ENCODE measurements around the gene MAEA. TPM values are rescaled to one million over a fixed set of nuclear protein-coding genes. Genes with fewer than 3 reads are reported as not detected.

Gene MAEA
- 10 to 100 TPM; 63.8 to 69.0 TPM for total RNA-seq

GRCh38 chr4:1289207-1290164 lies at the start of gene MAEA:
Gene MAEA, plus strand, starts transcription at chr4:1289891. Its CDS starts 23 bp downstream, at chr4:1289914.
- peak within 1 kb of the TSS; percentile 91 for H3K27ac Mint-ChIP-seq
- peaks cover 7% of the 10 kb centered on the region for H3K9me3 Mint-ChIP-seq
- POLR2A ChIA-PET: interaction anchor here (0.8 kb wide), 1 partner anchor 22 kb away, joined by 6 read pairs; no protein-coding TSS in a partner anchor
- peak within 1 kb of the TSS; percentile 85 for H3K4me3 Mint-ChIP-seq
- peak; percentile 98 for DNase-seq
- H3K27me3 Mint-ChIP-seq: no peaks in the 10 kb centered on the region
- CTCF ChIA-PET: interaction anchor here (1.0 to 2.0 kb wide), 4 partner anchors 11 to 122 kb away, joined by 3 to 11 read pairs (median 4); no protein-coding TSS in a partner anchor
- H3K4me1 Mint-ChIP-seq: peaks cover 37% of the 10 kb centered on the region
- H3K36me3 Mint-ChIP-seq (ENCODE audit: low read depth): peaks cover 14% of the 10 kb centered on the region

- Mint-ChIP-seq H3K4me3 (no peak overlapping the region), H3K4me1 (peaks cover 18% of the 10 kb centered on the region), H3K36me3 (ENCODE audit: low read depth) (peaks cover 31% of the 10 kb centered on the region), H3K27ac (no peak overlapping the region), H3K9me3 (no peaks in the 10 kb centered on the region), H3K27me3 (no peaks in the 10 kb centered on the region)
- CTCF ChIA-PET: no interaction called here
- POLR2A ChIA-PET: no interaction called here
- DNase-seq: no peak
Observed at GRCh38 chr4:1239950-1240307, 49.8 kb upstream of the MAEA start.

GRCh38 chr4:1240721-1241465 lies 48.8 kb upstream of the MAEA start:
- Mint-ChIP-seq H3K4me1 (peaks cover 24% of the 10 kb centered on the region), H3K4me3 (no peak overlapping the region), H3K27me3 (no peaks in the 10 kb centered on the region), H3K27ac (no peak overlapping the region), H3K36me3 (ENCODE audit: low read depth) (peaks cover 24% of the 10 kb centered on the region), H3K9me3 (no peaks in the 10 kb centered on the region)
- ChIA-PET CTCF (no interaction called here), POLR2A (no interaction called here)
- no peak for DNase-seq

DNA sequence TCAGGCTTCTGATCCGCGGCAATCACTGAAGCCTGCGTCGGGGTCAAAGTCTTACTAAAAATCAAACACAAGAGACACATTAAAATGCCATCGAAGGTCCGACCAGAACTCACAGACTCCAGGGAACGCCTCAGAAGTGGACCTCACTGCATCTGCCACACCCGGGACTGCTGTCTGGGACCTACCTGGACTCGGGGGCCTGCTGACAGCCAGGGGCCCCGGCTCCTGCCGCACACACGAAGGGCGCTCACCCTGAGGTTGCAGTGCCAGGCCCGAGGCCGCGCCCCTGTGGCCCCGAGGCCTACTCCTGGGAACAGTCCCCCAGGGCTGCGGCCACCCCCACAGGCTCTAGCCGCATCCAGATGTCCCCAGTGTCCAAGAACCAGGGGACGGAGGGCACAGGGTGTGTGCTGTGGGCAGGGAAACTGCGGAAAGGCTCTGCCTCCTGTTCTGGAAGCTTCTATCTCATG lies 48.2 kb upstream of the MAEA start:
- H3K27ac Mint-ChIP-seq: no peak overlapping the region
- no peak overlapping the region for H3K4me3 Mint-ChIP-seq
- H3K27me3 Mint-ChIP-seq: no peaks in the 10 kb centered on the region
- H3K36me3 Mint-ChIP-seq (ENCODE audit: low read depth): peaks cover 28% of the 10 kb centered on the region
- ChIA-PET POLR2A (no interaction called here), CTCF (no interaction called here)
- DNase-seq: no peak
- H3K9me3 Mint-ChIP-seq: no peaks in the 10 kb centered on the region
- H3K4me1 Mint-ChIP-seq: peaks cover 30% of the 10 kb centered on the region

- DNase-seq: no peak
- H3K27ac Mint-ChIP-seq: no peak overlapping the region
- POLR2A ChIA-PET: no interaction called here
Observed at GRCh38 chr4:1241936-1242505, 47.7 kb upstream of the MAEA start.

GRCh38 chr4:1242506-1243450 lies 46.9 kb upstream of the MAEA start:
- no peaks in the 10 kb centered on the region for H3K9me3 Mint-ChIP-seq
- no peaks in the 10 kb centered on the region for H3K27me3 Mint-ChIP-seq
- peaks cover 36% of the 10 kb centered on the region for H3K4me1 Mint-ChIP-seq
- ChIA-PET POLR2A (no interaction called here), CTCF (interaction anchor here (1.5 kb wide), 1 partner anchor 25 kb away, joined by 6 read pairs; no protein-coding TSS in a partner anchor)
- no peak overlapping the region for H3K27ac Mint-ChIP-seq
- peaks cover 34% of the 10 kb centered on the region for H3K36me3 Mint-ChIP-seq (ENCODE audit: low read depth)
- no peak for DNase-seq
- H3K4me3 Mint-ChIP-seq: no peak overlapping the region

More at GRCh38 chr4:1241936-1242505, 47.7 kb upstream of the MAEA start:
- H3K27me3 Mint-ChIP-seq: no peaks in the 10 kb centered on the region
- H3K36me3 Mint-ChIP-seq (ENCODE audit: low read depth): peaks cover 32% of the 10 kb centered on the region
- peaks cover 35% of the 10 kb centered on the region for H3K4me1 Mint-ChIP-seq
- no peak overlapping the region for H3K4me3 Mint-ChIP-seq
- CTCF ChIA-PET: no interaction called here
- H3K9me3 Mint-ChIP-seq: no peaks in the 10 kb centered on the region

- peaks cover 36% of the 10 kb centered on the region for H3K4me1 Mint-ChIP-seq
- CTCF ChIA-PET: interaction anchor here (1.3 to 1.5 kb wide), 3 partner anchors 14 to 24 kb away, joined by 3 to 6 read pairs (median 3); no protein-coding TSS in a partner anchor
- H3K36me3 Mint-ChIP-seq (ENCODE audit: low read depth): peaks cover 30% of the 10 kb centered on the region
- no peak overlapping the region for H3K4me3 Mint-ChIP-seq
- POLR2A ChIA-PET: no interaction called here
- peak overlapping the region; percentile 13 for H3K27ac Mint-ChIP-seq
- DNase-seq: no peak
- H3K27me3 Mint-ChIP-seq: no peaks in the 10 kb centered on the region
- H3K9me3 Mint-ChIP-seq: no peaks in the 10 kb centered on the region
Observed at GRCh38 chr4:1243451-1244080, 46.1 kb upstream of the MAEA start.

DNA sequence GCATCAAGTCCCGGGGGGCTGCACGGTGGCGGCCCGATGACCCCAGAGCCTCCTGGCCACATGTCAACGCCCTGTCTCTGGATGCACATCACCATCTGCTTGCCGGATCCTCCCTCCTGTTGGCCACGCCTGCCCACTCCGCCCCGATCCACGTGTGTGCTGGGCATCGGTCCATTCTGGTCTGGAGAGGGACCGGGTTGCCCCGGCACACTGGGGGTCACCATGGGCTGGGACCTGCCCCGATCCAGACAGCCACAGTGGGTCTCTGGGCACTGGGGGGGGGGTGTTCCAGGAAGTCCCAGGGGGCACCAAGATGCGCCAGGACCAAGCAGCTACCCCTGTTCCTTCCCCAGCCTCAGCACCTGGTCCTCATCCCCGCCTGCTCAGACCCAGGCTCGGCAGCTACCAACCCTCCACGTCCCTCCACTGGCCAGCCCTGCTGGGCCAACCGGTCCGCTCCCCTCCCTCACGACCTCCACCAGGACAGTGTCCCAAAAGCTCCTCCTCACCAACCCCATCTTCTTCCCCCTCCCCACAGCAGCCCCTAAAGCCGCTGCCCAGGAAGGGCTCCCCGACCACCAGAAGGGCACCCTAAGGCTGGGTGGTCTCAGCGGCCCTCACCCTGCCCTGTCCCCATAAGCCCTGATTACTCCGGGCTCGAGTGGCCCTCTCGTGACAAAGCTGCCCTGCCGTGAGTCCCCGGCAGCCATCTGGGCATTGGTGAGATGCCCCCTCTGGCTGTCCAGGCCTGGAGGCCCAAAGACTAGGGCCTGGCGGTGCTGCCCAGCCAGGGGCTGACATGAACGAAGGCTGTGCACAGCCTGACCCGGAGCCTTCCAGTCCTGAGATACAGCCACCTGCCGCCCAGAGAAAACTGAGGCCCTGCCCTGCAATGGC lies 45.4 kb upstream of the MAEA start:
- Mint-ChIP-seq H3K27me3 (no peaks in the 10 kb centered on the region), H3K4me3 (no peak overlapping the region), H3K36me3 (ENCODE audit: low read depth) (peaks cover 25% of the 10 kb centered on the region), H3K9me3 (no peaks in the 10 kb centered on the region), H3K27ac (peak overlapping the region; percentile 33), H3K4me1 (peaks cover 36% of the 10 kb centered on the region)
- CTCF ChIA-PET: interaction anchor here (1.3 to 1.5 kb wide), 3 partner anchors 13 to 24 kb away, joined by 3 to 6 read pairs (median 3); no protein-coding TSS in a partner anchor
- POLR2A ChIA-PET: no interaction called here
- no peak for DNase-seq

DNA sequence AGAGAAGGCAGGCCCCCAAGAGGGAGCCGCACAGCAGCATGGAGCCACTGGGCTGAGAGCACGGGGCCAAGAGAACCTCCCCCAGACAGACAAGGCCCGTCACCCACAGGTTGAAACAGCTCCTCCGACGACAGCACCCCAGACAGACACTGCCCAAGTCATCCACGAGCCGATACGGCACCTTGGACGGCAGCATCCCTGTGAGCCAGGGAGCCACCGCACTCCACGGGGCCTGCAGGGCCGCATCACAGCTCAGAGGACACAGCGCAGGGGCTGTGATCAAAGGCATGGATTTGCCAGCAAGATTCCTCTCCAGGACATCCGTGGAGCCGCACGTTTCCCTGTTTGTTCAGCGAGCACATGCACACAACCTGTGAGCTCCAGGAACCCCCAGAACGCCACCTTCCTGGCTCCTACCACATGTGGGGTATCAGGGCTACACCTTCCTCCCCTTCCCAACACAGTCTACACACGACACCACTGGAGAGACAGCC lies 44.7 kb upstream of the MAEA start:
- Mint-ChIP-seq H3K36me3 (ENCODE audit: low read depth) (peaks cover 25% of the 10 kb centered on the region), H3K4me3 (peak overlapping the region; percentile 54), H3K9me3 (no peaks in the 10 kb centered on the region), H3K27ac (peak overlapping the region; percentile 33), H3K27me3 (no peaks in the 10 kb centered on the region), H3K4me1 (peaks cover 40% of the 10 kb centered on the region)
- no peak for DNase-seq
- POLR2A ChIA-PET: no interaction called here
- CTCF ChIA-PET: interaction anchor here (1.3 kb wide), 1 partner anchor 12 kb away, joined by 3 read pairs; no protein-coding TSS in a partner anchor

DNA sequence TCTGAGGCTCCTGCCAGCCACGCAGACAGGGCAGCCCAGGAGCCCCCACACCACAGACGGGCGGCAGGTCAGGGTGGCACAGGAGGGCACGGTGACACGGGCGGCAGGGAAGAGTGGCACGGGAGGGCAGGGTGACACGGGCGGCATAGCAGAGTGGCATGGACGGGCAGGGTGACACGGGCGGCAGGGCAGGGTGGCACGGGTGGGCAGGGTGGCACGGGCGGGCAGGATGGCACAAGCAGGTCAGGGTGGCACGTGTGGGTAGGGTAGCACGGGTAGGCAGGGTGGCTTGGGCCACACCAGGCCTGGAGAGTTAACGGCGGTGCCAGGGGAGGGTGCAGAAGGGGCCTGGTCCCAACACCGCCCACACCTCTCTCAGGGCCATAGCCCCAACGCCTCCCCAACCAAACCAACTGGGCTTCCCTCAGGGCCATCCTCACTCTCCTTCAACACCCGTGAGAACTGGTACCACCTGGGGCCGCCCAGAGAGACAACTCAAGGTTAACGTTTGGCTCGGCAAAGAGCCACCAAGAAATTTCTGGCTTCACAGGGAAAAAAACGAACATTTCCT lies 44.1 kb upstream of the MAEA start:
- no peak for DNase-seq
- ChIA-PET POLR2A (no interaction called here), CTCF (no interaction called here)
- Mint-ChIP-seq H3K27me3 (no peaks in the 10 kb centered on the region), H3K9me3 (no peaks in the 10 kb centered on the region), H3K36me3 (ENCODE audit: low read depth) (peaks cover 30% of the 10 kb centered on the region), H3K4me1 (peaks cover 45% of the 10 kb centered on the region), H3K4me3 (peak overlapping the region; percentile 86), H3K27ac (peak overlapping the region; percentile 13)

All from activated CD4-positive, alpha-beta T cell treated with anti-CD3 and anti-CD28 coated beads, Interleukin-2, amount 10 ng/mL, durations not matched to agents 7 days and 5 days (primary cell).